ENCODE results near the gene RAP1GAP2. TPM values are rescaled to one million over a fixed set of nuclear protein-coding genes. Genes with fewer than 3 reads are reported as not detected.

RAP1GAP2 gene
- total and polyA plus RNA-seq, 2 of the 8 experiments (the other 6 are each of a cell fraction or from before 2014, with no cell fraction given): 24.0 to 63.8 TPM

- H2BK12ac ChIP-seq (ENCODE audit: low read depth, low read length): no peak overlapping the region
- H3K4me3 ChIP-seq (ENCODE audit: extremely low read depth in 1 of 4, insufficient read depth in 2 of 4, low read depth in 3 of 4, low read length in 4 of 4): no peak overlapping the region
- ChIA-PET CTCF (ENCODE audit: partially characterized antibody) (no interaction called here), POLR2A (ENCODE audit: partially characterized antibody) (interaction anchor here (0.6 kb wide), 1 partner anchor 1407 kb away, joined by 3 read pairs; no protein-coding TSS in a partner anchor)
- no peak overlapping the region for H3K56ac ChIP-seq (replicated peaks; ENCODE audit: insufficient read length, low read depth, low read length)
- H3K23me2 ChIP-seq (ENCODE audit: low read depth, low read length): no peaks in the 10 kb centered on the region
- no peaks in the 10 kb centered on the region for H3K79me2 ChIP-seq (ENCODE audit: control insufficient read depth in 1 of 2, insufficient read depth in 2 of 2, low read length in 2 of 2)
- FAIRE-seq (no peak), DNase-seq (ENCODE audit: low read depth in 1 of 2, low spot score in 2 of 2) (no peak)
- H4K91ac ChIP-seq (replicated peaks; ENCODE audit: insufficient read length, low read length): no peak overlapping the region
- no peak overlapping the region for H3K14ac ChIP-seq (ENCODE audit: insufficient read length)
- H4K5ac ChIP-seq (ENCODE audit: insufficient read length, low read depth, low read length): no peak overlapping the region
- H4K8ac ChIP-seq (ENCODE audit: extremely low read depth, insufficient read depth, low read length): no peak overlapping the region
- WGBS, 2 experiments (ENCODE audit: extremely low coverage in 1 of 2, insufficient coverage in 1 of 2, insufficient read length in 1 of 2, insufficient replicate concordance in 2 of 2, low coverage in 1 of 2, low lambda C conversion rate in 2 of 2, missing lambda C conversion rate in 1 of 2): 95% methylated on average over 2 of the region's 2 CpGs; no CpG with 5 or more reads in 1 of the 2 experiments
- no peak overlapping the region for H3K9ac ChIP-seq (replicated peaks in 1 of 4; ENCODE audit: extremely low read depth in 1 of 4, low read depth in 3 of 4, low read length in 3 of 4)
- no peak overlapping the region for H3K18ac ChIP-seq (ENCODE audit: extremely low read depth, low read length)
- H2BK20ac ChIP-seq (ENCODE audit: low read length): no peak overlapping the region
- H2AK5ac ChIP-seq (ENCODE audit: low read depth, low read length): no peak overlapping the region
- H3K23ac ChIP-seq (ENCODE audit: insufficient read length): no peak overlapping the region
- peaks cover 0 to 30% (median 17%) of the 10 kb centered on the region in 4 experiments; a peak in 6 of 8 replicates for H3K36me3 ChIP-seq (ENCODE audit: control insufficient read depth in 2 of 4, insufficient read depth in 4 of 4, low read length in 3 of 4)
- no peak overlapping the region for H2BK120ac ChIP-seq (replicated peaks; ENCODE audit: low read depth, low read length)
- H2BK5ac ChIP-seq (ENCODE audit: low read depth, low read length): no peak overlapping the region
- no peaks in the 10 kb centered on the region for H3K4me1 ChIP-seq (replicated peaks in 1 of 4; ENCODE audit: control insufficient read depth in 3 of 4, insufficient read depth in 4 of 4, low read length in 3 of 4)
- peaks cover 3 to 7% of the 10 kb centered on the region in 2 experiments; a peak in 2 of 4 replicates for H3K9me3 ChIP-seq (ENCODE audit: insufficient read depth in 2 of 2, low read depth in 1 of 2, low read length in 1 of 2)
- TF ChIP-seq PHF8 (conservative IDR thresholded peaks at IDR 0.05; ENCODE audit: low read depth, low read length) (no peak), BCL11A (IDR thresholded peaks at IDR 0.05; ENCODE audit: low read depth in 2 of 2, low read length in 2 of 2) (no peak), MAX (IDR thresholded peaks at IDR 0.05) (no peak), BACH1 (IDR thresholded peaks at IDR 0.05; ENCODE audit: low read length) (no peak), ATF2 (IDR thresholded peaks at IDR 0.05; ENCODE audit: low read length) (no peak), SUZ12 (IDR thresholded peaks at IDR 0.05; ENCODE audit: low read length) (no peak), CHD2 (IDR thresholded peaks at IDR 0.05; ENCODE audit: low read length) (no peak), RAD21 (IDR thresholded peaks at IDR 0.05 in 1 of 2, conservative IDR thresholded peaks at IDR 0.05 in 1 of 2; ENCODE audit: low read depth in 2 of 2, low read length in 2 of 2) (no peak), CTCF (IDR thresholded peaks at IDR 0.05; ENCODE audit: control extremely low read depth in 1 of 3, insufficient read depth in 1 of 3, low read depth in 1 of 3, low read length in 3 of 3) (no peak)
- peaks cover 0 to 1% of the 10 kb centered on the region in 2 experiments for H4K20me1 ChIP-seq (replicated peaks in 1 of 2; ENCODE audit: control insufficient read depth in 1 of 2, insufficient read depth in 2 of 2, low read length in 2 of 2)
- H2AFZ ChIP-seq (ENCODE audit: low read length): no peak overlapping the region
- H2BK15ac ChIP-seq (ENCODE audit: low read length): no peak overlapping the region
- no peaks in the 10 kb centered on the region for H3K27me3 ChIP-seq (replicated peaks in 1 of 4; ENCODE audit: control insufficient read depth in 3 of 4, extremely low read depth in 1 of 4, insufficient read depth in 3 of 4, low read length in 3 of 4)
- no peak overlapping the region for H3K4ac ChIP-seq (replicated peaks; ENCODE audit: insufficient read length, low read depth, low read length)
- no peaks in the 10 kb centered on the region for H3K79me1 ChIP-seq (ENCODE audit: low read depth, low read length)
- H3K27ac ChIP-seq (ENCODE audit: low read depth, low read length): no peak overlapping the region
- H3K4me2 ChIP-seq (ENCODE audit: insufficient read depth in 1 of 2, low read depth in 2 of 2, low read length in 2 of 2): no peak overlapping the region
Measured at GRCh38 chr17:3024346-3024745, 228.1 kb downstream of the RAP1GAP2 start.
